Hepatocyte (in vitro differentiated cells): ENCODE data around the gene POU6F2. TPM values are rescaled to one million over a fixed set of nuclear protein-coding genes. Genes with fewer than 3 reads are reported as not detected.

Experiments
- DNase-seq: peaks from one replicate; pipeline ENCODE4 v3.0.0-alpha.2; 2016; ENCODE audit warnings: low spot score
- H2AFZ ChIP-seq: fragments of 200-600 bp; sonication (generic); 2 replicates; pipeline ENCODE4 v1.6.0; 2016; ENCODE audit warnings: antibody characterized with exemption, mild to moderate bottlenecking
- H3K27ac ChIP-seq: fragments of 200-600 bp; sonication (generic); 2 replicates; pipeline ENCODE4 v1.5.1; 2016; ENCODE audit warnings: mild to moderate bottlenecking
- H3K27me3 ChIP-seq: fragments of 200-600 bp; sonication (generic); 2 replicates; pipeline ENCODE4 v1.6.1; 2016
- H3K36me3 ChIP-seq: fragments of 200-600 bp; sonication (generic); replicated peaks from 2 replicates; pipeline ENCODE4 v1.5.1; 2016; ENCODE audit warnings: low read depth; ENCODE audit not compliant: insufficient read depth
- H3K4me1 ChIP-seq: fragments of 200-600 bp; sonication (generic); 2 replicates; pipeline ENCODE4 v1.5.1; 2016; ENCODE audit warnings: mild to moderate bottlenecking, moderate library complexity; ENCODE audit not compliant: insufficient read depth
- H3K4me2 ChIP-seq: fragments of 200-600 bp; sonication (generic); 2 replicates; pipeline ENCODE4 v1.6.0; 2016
- H3K4me3 ChIP-seq: fragments of 200-600 bp; sonication (generic); 2 replicates; pipeline ENCODE4 v1.5.1; 2016; ENCODE audit warnings: mild to moderate bottlenecking
- H3K79me2 ChIP-seq: fragments of 200-600 bp; sonication (generic); 2 replicates; pipeline ENCODE4 v1.6.0; 2017; ENCODE audit warnings: mild to moderate bottlenecking
- H3K9me2 ChIP-seq: fragments of 200-600 bp; sonication (generic); replicated peaks from 2 replicates; pipeline ENCODE4 v1.6.0; 2017; ENCODE audit warnings: mild to moderate bottlenecking; ENCODE audit not compliant: insufficient read depth
- H3K9me3 ChIP-seq: fragments of 200-600 bp; sonication (generic); 2 replicates; pipeline ENCODE4 v1.5.1; 2016; ENCODE audit warnings: low read depth, mild to moderate bottlenecking
- H4K20me1 ChIP-seq: fragments of 200-600 bp; sonication (generic); 2 replicates; pipeline ENCODE4 v1.6.0; 2016; ENCODE audit warnings: mild to moderate bottlenecking; ENCODE audit not compliant: insufficient read depth, poor library complexity, severe bottlenecking
- CTCF ChIP-seq: fragments of 200-600 bp; sonication (generic); IDR thresholded peaks from 2 replicates; pipeline ENCODE4 v1.5.1; 2016; ENCODE audit warnings: antibody characterized with exemption, mild to moderate bottlenecking; ENCODE audit not compliant: poor library complexity
- EZH2 ChIP-seq: fragments of 200-600 bp; sonication (generic); IDR thresholded peaks from 2 replicates; pipeline ENCODE4 v1.6.1; 2016; ENCODE audit warnings: antibody characterized with exemption, mild to moderate bottlenecking, borderline replicate concordance
- EZH2phosphoT487 ChIP-seq: fragments of 200-600 bp; sonication (generic); IDR thresholded peaks from one replicate; pipeline ENCODE4 v1.6.1; 2018; ENCODE audit warnings: antibody characterized with exemption, mild to moderate bottlenecking, low read depth, moderate library complexity; ENCODE audit not compliant: unreplicated experiment, severe bottlenecking
- WGBS: methylation state at CpG from one replicate; pipeline ENCODE4 v1.1.6; 2016; ENCODE audit warnings: low lambda C conversion rate; ENCODE audit errors: missing lambda C conversion rate; 5-methylcytosine and 5-hydroxymethylcytosine counted together
- polyA plus RNA-seq: library from polyadenylated mRNA; unstranded; fragments of >200 nt; fragmentation: Nextera tagmentation; extraction: Ambion mirVana; gene quantifications from 2 replicates; pipeline ENCODE4 v1.2.1, GENCODE V29; 2016
- total RNA-seq: library from RNA; depleted of rRNA; stranded (reverse); fragments of >200 nt; gene quantifications from 2 replicates; pipeline ENCODE4 v1.2.3, GENCODE V29; 2014

POU6F2 gene
- total and polyA plus RNA-seq, 2 experiments from 2014 or later: 0.67 to 1.4 TPM

GRCh38 chr7:39299695-39300094 is 322.0 kb downstream of the POU6F2 start:
- Histone ChIP-seq H3K79me2 (no peaks in the 10 kb centered on the region), H3K4me1 (no peaks in the 10 kb centered on the region), H4K20me1 (no peaks in the 10 kb centered on the region), H3K27me3 (no peaks in the 10 kb centered on the region), H3K36me3 (no peaks in the 10 kb centered on the region), H2AFZ (no peak overlapping the region), H3K27ac (no peak overlapping the region), H3K4me3 (no peak overlapping the region), H3K9me2 (no peaks in the 10 kb centered on the region), H3K9me3 (no peaks in the 10 kb centered on the region), H3K4me2 (no peak overlapping the region)
- DNase-seq: no peak
- TF ChIP-seq CTCF (no peak), EZH2 (no peak), EZH2phosphoT487 (no peak)
- 60% methylated on average over 6 of the region's 6 CpGs for WGBS

DNA sequence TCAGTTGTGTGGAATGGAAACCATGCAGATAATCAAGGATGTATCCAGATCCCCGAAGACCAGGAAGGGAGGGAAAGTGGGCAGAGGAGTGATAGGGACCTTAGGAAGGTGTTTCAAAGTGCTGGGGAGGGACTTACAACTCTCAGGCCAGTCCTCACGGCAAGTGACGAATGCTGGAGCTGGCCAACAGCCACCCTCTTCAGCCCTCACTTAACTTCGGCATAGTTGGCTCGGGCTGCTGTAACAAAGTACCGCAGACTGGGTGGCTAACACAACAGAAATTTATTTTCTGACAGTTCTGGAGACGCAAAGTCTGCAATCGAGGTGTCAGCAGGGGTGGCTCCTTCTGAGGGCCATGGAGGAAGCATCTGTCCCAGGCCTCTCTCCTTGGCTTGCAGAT is 322.6 kb downstream of the POU6F2 start:
- no peak overlapping the region for H2AFZ ChIP-seq
- no peaks in the 10 kb centered on the region for H3K9me3 ChIP-seq
- no peaks in the 10 kb centered on the region for H3K79me2 ChIP-seq
- no peaks in the 10 kb centered on the region for H3K4me1 ChIP-seq
- no peak overlapping the region for H3K4me3 ChIP-seq
- H3K27me3 ChIP-seq: no peaks in the 10 kb centered on the region
- H3K9me2 ChIP-seq: no peaks in the 10 kb centered on the region
- no peak overlapping the region for H3K27ac ChIP-seq
- TF ChIP-seq EZH2 (no peak), CTCF (no peak), EZH2phosphoT487 (no peak)
- no peaks in the 10 kb centered on the region for H3K36me3 ChIP-seq
- no peak for DNase-seq
- WGBS: 65% methylated on average over 8 of the region's 8 CpGs
- H3K4me2 ChIP-seq: no peak overlapping the region
- no peaks in the 10 kb centered on the region for H4K20me1 ChIP-seq

GRCh38 chr7:39301543-39301942 is 323.8 kb downstream of the POU6F2 start:
- H3K27me3 ChIP-seq: no peaks in the 10 kb centered on the region
- H3K9me2 ChIP-seq: no peaks in the 10 kb centered on the region
- DNase-seq: no peak
- H3K9me3 ChIP-seq: no peaks in the 10 kb centered on the region
- H3K4me2 ChIP-seq: no peak overlapping the region
- H3K4me3 ChIP-seq: no peak overlapping the region
- no peak overlapping the region for H3K27ac ChIP-seq
- no peaks in the 10 kb centered on the region for H3K36me3 ChIP-seq
- no peaks in the 10 kb centered on the region for H3K79me2 ChIP-seq
- H3K4me1 ChIP-seq: no peaks in the 10 kb centered on the region
- H4K20me1 ChIP-seq: no peaks in the 10 kb centered on the region
- H2AFZ ChIP-seq: no peak overlapping the region
- TF ChIP-seq CTCF: no peak
- no peak for TF ChIP-seq EZH2phosphoT487
- no peak for TF ChIP-seq EZH2

DNA sequence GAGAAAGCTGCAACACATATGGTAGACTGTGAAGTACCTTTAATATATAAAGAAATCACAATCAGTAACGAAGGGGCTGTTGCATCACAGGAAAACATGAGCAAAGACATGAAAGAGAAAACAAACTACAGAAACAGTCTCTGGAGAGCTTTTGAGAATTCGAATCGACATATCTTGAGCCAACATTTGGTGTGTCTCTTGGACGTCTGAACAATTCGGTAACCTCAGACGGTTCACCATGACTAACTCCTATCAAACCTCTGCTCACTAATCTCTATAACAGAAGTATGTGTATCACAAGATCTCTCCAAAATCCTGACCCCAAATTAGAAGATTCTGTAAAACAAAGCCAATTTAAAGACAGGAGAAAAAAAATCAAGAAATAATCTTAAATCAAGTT is 326.5 kb downstream of the POU6F2 start:
- H3K9me3 ChIP-seq: no peaks in the 10 kb centered on the region
- no peak for TF ChIP-seq EZH2phosphoT487
- TF ChIP-seq EZH2: no peak
- TF ChIP-seq CTCF: no peak
- H3K36me3 ChIP-seq: no peaks in the 10 kb centered on the region
- H3K4me3 ChIP-seq: no peak overlapping the region
- H3K79me2 ChIP-seq: no peaks in the 10 kb centered on the region
- WGBS: 80% methylated on average over 6 of the region's 6 CpGs
- no peak overlapping the region for H3K4me2 ChIP-seq
- H2AFZ ChIP-seq: no peak overlapping the region
- H3K9me2 ChIP-seq: no peaks in the 10 kb centered on the region
- no peaks in the 10 kb centered on the region for H3K4me1 ChIP-seq
- no peak overlapping the region for H3K27ac ChIP-seq
- no peak for DNase-seq
- H4K20me1 ChIP-seq: no peaks in the 10 kb centered on the region
- no peaks in the 10 kb centered on the region for H3K27me3 ChIP-seq
